ENCODE measurements around the gene CEP104.
A peak's percentile ranks its signal among the peaks of the same experiment; 100 is the strongest.

The CEP104 gene

DNA sequence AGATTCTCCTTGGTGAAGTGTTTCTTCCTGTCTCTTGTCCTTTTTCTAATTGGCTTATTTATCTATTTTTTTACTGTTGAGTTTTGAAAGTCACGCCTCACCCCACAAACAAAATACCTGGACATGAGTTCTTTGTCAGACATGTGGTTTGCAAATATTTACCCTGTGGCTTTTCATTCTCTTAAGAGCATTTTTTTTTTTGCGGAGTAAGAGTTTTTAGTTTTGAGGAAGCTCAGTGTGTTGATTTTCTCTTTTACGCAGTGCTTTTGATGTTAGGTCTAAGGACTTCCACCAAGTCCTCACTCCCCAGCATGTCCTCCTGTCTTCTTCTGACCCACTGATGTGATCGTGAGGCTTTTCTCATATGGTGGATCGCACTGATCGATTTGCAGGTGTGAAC, 7.9 kb upstream of the CEP104 start:
- no peak for DNase-seq

- no peak for DNase-seq
Observed at GRCh38 chr1:3863231-3863935, 6.4 kb upstream of the CEP104 start.

- peak in 1 of 2 experiments; percentile 22 for DNase-seq
Observed at GRCh38 chr1:3858231-3858981, 1.4 kb upstream of the CEP104 start.

GRCh38 chr1:3857791-3858129, 749 bp upstream of the CEP104 start:
- no peak for DNase-seq

- DNase-seq, result no peak
Observed at GRCh38 chr1:3852711-3853485, 4.1 kb downstream of the CEP104 start.

DNA sequence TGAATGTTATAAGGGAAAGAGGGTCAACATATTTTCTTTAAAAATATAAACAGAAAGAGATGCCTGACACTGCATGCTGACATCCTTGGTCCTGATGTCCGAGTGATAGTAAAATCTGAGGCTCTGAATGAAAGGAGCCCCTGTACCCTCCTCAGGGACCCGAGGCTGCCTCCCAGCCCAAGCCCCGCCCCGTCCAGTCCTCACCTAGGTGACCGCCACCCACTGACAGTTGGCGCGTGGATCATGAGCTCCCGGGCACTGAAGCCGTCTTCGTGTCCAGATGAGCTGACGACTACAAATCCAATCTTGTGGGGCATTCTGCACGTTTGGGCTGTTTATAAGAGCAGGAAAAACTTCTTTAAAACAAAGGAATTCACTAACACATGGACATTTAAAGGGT, 4.9 kb downstream of the CEP104 start:
- DNase-seq, result no peak

- no peak for DNase-seq
Observed at GRCh38 chr1:3851292-3851691, 5.7 kb downstream of the CEP104 start.

- no peak for DNase-seq
Observed at GRCh38 chr1:3850857-3851256, 6.2 kb downstream of the CEP104 start.

- no peak for DNase-seq
Observed at GRCh38 chr1:3847081-3847480, 9.9 kb downstream of the CEP104 start.

DNA sequence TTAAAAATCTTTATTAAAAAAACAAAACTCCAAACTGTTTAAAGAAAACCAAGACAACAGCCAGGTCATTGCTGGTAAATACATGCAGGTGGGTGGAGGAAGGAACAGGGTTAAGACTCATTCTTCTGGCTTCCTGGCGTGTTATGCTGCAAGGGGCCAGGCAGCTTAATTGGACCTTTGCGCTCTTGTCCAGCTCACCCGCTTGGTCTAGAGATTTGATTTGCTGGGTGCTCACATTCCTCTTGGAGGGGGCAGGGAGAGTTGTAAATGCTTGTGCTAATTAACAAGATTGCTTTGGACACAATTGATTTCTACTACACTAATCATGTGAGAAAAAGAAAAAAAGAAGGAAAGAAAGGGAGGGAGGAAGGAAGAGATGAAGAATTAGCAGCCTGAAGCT, 10.5 kb downstream of the CEP104 start:
- no peak for DNase-seq

DNA sequence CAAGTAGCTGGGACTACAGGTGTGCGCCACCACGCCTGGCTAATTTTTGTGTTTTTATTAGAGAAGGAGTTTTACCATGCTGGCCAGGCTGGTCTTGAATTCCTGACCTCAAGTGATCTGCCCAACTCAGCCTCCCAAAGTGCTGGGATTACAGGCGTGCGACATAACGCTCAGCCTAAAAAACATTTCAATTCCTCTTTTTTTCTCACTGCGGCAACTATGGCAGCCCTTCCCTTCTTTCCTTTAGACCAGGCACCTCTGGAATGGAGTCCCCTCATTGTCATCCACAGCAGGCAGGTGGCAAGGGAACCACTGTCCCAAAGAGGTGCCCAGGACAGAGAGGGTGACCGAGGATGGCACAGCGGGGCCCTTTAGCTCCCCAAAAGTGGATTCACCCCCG, 14.1 kb downstream of the CEP104 start:
- DNase-seq, result no peak

DNA sequence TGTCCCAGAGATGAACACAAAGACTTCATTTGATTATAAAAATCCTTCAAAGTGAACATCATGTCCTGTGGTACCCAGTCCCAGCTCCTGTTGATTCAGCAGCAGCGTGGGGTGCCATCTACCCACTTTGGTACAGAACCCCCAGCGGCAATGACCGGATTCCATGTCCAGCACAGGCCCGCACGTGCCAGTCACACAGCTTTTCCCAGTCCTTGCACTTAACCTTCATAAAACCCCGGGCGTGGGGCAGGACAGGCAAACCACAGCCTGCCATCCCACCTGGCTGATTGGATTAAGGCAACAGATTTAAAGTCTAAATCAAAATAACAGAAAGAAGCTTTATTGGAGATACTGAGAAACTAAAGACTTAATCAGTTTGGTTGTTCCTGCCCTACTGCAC, 15.5 kb downstream of the CEP104 start:
- DNase-seq, result no peak

DNA sequence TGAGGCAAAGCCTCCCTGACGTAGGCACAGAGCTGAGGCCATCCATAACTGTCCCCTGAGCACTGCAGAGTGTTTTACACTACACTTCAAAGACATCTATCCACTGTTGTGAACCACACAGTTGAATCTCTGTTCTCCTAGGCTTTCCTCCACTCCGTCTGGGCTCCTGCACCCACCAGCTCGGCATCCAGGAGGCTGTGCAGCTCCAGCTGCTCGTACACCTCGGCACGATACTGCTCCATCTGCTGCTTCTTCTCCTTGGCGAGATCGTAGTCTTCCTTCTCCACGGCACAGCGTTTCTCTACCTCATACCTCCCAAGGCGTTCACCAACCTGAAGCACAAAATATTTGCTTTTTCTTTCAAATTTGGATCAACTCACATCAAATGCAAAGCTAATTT, 18.2 kb downstream of the CEP104 start:
- DNase-seq, result no peak

GRCh38 chr1:3837685-3838084, 19.3 kb downstream of the CEP104 start:
- no peak for DNase-seq

DNA sequence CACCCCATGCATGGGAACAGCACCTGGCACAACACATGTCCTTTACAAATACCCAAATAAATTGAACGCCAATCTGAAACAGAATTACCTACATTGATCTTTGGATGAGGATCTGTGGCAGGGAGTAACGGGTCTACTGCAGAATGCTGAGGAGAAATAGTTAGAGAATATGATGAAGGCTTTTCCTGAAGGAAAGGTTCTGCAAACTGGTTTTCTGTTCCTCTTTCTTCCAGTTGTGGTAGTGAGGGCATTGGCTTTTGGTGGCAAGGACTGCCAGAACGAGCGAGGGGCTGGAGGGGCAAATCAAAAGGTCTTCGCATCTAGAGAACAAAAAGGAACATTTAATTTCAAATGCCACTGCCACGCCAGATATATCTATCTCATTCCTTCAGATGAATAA, 19.8 kb downstream of the CEP104 start:
- no peak for DNase-seq

DNA sequence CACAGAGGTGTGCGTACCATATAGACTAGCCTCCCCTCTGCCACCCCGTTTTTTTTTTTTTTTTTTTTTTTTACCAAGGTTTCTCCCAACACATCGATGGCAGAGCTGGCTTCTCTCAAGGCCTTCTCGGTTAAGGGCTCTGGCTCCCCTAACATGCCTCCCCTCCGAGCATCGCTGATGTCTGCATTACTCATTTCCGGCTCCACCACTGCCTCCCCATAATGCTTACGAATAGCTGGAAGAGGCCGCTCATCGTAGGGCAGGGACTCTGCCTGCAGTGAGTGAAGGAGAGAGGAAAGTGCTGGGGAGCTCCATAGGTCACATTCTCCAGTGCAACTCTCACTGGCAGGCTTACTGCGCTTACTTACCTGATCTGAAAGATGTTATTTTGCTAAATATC, 20.6 kb downstream of the CEP104 start:
- DNase-seq, result no peak

DNA sequence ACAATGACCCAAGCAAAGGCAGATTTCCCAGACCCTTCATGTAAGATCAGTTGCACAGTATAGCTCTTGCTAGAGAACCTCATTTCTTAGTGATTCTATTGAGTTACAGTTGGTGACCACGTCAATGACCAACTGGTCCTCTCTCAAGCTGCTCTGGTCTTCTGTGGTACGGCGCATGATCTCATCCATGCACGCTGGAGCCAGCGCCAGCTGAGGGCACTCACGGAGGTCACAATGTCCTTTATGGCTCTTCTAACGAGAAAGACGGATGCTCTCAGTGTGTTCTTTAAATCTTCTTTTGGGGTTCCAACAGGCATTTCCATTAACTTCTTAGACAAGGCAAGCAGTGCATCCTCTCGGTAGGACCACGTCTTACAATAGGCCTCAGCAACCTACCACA, 22.3 kb downstream of the CEP104 start:
- DNase-seq, result no peak

DNA sequence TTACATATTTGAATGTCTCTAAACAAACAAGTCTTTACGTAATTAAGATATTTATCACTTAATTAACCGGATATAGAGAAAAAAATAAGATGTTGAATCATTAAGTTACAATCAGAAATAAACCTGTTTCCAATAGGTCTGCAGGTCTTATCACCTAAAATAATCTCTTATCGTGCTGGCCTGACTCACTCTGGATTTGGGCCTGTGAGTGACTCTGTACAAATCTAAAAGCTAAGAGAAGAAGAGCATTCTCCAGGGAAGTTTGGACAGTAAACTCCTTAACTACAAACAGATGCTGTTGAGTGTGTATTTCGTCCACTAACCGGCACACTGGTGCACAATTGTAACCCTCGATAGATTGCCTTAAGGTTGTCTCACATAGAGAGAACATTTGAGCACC, 25.3 kb downstream of the CEP104 start:
- no peak for DNase-seq

DNA sequence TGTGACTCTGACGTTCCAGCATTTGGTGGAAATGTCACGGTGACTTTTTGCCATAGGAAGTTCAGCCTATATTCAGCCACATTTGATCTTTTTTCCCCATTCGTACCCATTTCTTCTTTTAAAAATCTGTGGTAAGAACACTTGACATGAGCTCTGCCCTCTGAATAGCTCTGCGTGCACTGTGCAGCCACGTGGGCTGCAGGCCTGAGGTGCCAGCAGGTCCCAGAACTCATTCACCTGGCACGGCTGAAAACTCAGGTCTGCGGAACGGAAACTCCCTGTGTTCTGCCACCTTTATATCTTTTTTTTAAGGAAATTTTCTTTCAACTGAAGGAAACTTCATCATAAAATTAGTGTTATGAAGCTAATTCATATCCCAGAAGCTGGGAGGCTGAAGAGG, 28.6 kb downstream of the CEP104 start:
- DNase-seq, result no peak

- DNase-seq, result no peak
Observed at GRCh38 chr1:3827813-3828307, 29.2 kb downstream of the CEP104 start.

DNA sequence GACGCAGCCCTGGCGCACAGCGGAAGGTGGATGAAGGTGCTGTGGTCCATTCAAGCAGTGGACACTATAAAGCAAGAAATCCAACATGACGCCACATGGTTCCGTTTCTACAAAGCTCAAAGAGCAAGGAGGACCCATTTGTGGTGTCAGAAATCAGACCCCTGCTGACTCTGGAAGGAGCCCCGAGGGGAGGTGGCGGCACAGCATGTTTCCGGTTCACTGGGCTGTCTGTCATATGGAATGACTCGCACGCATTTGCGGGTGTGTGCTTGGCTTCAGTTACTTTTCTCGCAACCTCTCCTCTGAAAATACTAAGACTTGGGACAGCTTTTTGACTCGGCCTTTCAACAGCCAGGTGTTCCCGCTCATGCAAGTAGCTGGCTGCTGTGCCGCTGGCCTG, 31.7 kb downstream of the CEP104 start:
- no peak for DNase-seq

DNA sequence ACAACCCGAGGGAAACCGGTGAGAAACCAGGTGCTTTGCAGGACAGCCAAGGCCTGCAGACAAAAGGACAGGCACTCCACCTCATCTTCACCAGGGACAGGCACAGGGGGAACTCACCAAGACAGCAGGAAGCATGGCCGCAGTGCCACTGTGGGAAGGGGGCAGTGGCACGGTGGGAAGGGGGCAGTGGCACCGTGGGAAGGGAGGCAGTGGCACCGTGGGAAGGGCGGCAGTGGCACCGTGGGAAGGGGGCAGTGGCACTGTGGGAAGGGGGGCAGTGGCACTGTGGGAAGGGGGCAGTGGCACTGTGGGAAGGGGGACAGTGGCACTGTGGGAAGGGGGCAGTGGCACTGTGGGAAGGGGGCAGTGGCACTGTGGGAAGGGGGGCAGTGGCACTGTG, 32.4 kb downstream of the CEP104 start:
- DNase-seq, result no peak

DNA sequence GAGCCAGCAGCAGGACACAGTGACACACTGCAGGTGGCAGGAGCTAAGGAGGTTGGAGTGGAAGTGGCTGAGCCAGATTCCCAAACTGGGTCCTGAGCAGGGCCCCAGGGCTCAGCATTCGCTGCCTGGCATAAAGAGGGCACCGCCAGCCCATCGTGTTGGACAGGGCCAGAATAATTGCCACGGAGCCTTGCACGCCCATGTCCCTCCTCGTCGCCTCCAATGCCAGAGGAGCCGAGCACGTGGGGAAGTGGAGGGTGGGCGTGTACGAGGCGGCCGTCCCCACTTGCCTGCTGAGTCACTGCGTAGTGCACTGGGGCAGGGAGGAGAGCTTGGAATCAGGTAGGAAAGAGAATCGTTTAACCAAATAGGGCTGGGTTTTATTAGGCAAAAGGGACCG, 34.6 kb downstream of the CEP104 start:
- DNase-seq, result no peak

DNA sequence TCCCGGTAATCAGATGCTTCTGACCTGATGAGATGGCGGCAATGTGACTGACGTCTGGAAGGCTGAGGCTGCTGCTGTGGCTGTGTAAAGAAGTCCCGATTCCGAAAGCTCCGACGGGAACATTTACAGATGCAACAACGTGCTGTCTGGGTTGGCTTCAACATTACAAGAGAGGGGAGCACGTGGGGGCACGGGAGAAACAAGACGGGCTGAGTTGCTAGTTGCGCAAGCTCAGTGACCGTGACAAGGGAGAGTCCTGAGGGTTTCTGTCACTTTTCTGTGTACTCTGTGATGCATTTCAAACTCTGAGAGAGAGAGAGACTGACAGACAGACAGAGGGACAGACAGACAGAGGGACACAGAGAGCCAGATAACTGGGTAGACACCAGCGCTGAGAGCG, 35.1 kb downstream of the CEP104 start:
- DNase-seq, result no peak
